HepG2 (cell line): Measurements from ENCODE around the gene TTC39B. TPM values are rescaled to one million over a fixed set of nuclear protein-coding genes. Genes with fewer than 3 reads are reported as not detected.

Experiments used
- CEBPB ChIP-seq: IDR thresholded peaks from 2 replicates; pipeline ENCODE4 v1.6.1; 2011; ENCODE audit warnings: low read depth, low read length, improper control_type of control experiment, borderline replicate concordance
- CHD4 ChIP-seq: fragments of 200-600 bp; sonication (generic); IDR thresholded peaks from 2 replicates; pipeline ENCODE4 v1.7.0; 2017; ENCODE audit warnings: mild to moderate bottlenecking, low read length, borderline replicate concordance
- ERF ChIP-seq: IDR thresholded peaks from 2 replicates; pipeline ENCODE4 v1.6.1; 2018; ENCODE audit warnings: missing biosample characterization, missing genetic modification reagents
- ETS1 ChIP-seq: sonication (generic); formaldehyde crosslinking; IDR thresholded peaks from 2 replicates; pipeline ENCODE4 v1.4.0; 2020; ENCODE audit warnings: missing genetic modification reagents
- FOXA3 ChIP-seq: IDR thresholded peaks from 2 replicates; pipeline ENCODE4 v1.6.1; 2016; ENCODE audit warnings: missing genetic modification reagents, missing compliant biosample characterization
- FOXO1 ChIP-seq: sonication (generic); formaldehyde crosslinking; IDR thresholded peaks from 2 replicates; pipeline ENCODE4 v1.4.0; 2020; ENCODE audit warnings: missing genetic modification reagents
- HDAC2 ChIP-seq: sonication (generic); formaldehyde crosslinking; IDR thresholded peaks from 2 replicates; pipeline ENCODE4 v1.4.0; 2020; ENCODE audit warnings: missing genetic modification reagents
- IRF2 ChIP-seq: IDR thresholded peaks from 2 replicates; pipeline ENCODE4 v1.6.1; 2018; ENCODE audit warnings: missing genetic modification reagents, missing compliant biosample characterization
- JDP2 ChIP-seq: sonication (generic); formaldehyde crosslinking; IDR thresholded peaks from 2 replicates; pipeline ENCODE4 v1.8.1; 2022; ENCODE audit warnings: missing genetic modification reagents, borderline replicate concordance
- NR2F2 ChIP-seq: IDR thresholded peaks from 2 replicates; pipeline ENCODE4 v1.6.1; 2012; ENCODE audit warnings: low read depth, inconsistent platforms, borderline replicate concordance
- NR2F6 ChIP-seq, 2 experiments: IDR thresholded peaks; 2 replicates each; pipeline ENCODE4 v1.6.1; 2016; ENCODE audit warnings: antibody characterized with exemption in 1 of 2, mild to moderate bottlenecking in 1 of 2
- PHF5A ChIP-seq: IDR thresholded peaks from one replicate; pipeline ENCODE4 v1.6.1; 2018; ENCODE audit warnings: low read depth, missing genetic modification reagents; ENCODE audit not compliant: unreplicated experiment
- RXRA ChIP-seq: sonication (generic); formaldehyde crosslinking; IDR thresholded peaks from 2 replicates; pipeline ENCODE4 v1.5.1; 2020; ENCODE audit warnings: missing genetic modification reagents
- SMYD3 ChIP-seq: sonication (generic); formaldehyde crosslinking; IDR thresholded peaks from 2 replicates; pipeline ENCODE4 v1.8.1; 2023; ENCODE audit warnings: mild to moderate bottlenecking, missing genetic modification reagents
- SP4 ChIP-seq: sonication (generic); formaldehyde crosslinking; IDR thresholded peaks from 2 replicates; pipeline ENCODE4 v1.8.1; 2023; ENCODE audit warnings: mild to moderate bottlenecking, missing genetic modification reagents
- TAF15 ChIP-seq: fragments of 200-400 bp; formaldehyde crosslinking; IDR thresholded peaks from one replicate; pipeline ENCODE4 v1.6.1; 2018; ENCODE audit warnings: mild to moderate bottlenecking, low read depth, low read length; ENCODE audit not compliant: poor library complexity, severe bottlenecking
- TBX2 ChIP-seq: sonication (generic); formaldehyde crosslinking; IDR thresholded peaks from 2 replicates; pipeline ENCODE4 v1.5.0; 2020; ENCODE audit warnings: missing genetic modification reagents, mild to moderate bottlenecking, borderline replicate concordance
- TOPORS ChIP-seq: sonication (generic); formaldehyde crosslinking; IDR thresholded peaks from 2 replicates; pipeline ENCODE4 v1.8.0; 2023; ENCODE audit warnings: mild to moderate bottlenecking, missing genetic modification reagents
- ZFP36L1 ChIP-seq: sonication (generic); formaldehyde crosslinking; IDR thresholded peaks from 2 replicates; pipeline ENCODE4 v1.8.0; 2022; ENCODE audit warnings: mild to moderate bottlenecking, missing genetic modification reagents, moderate library complexity
- ZNF552 ChIP-seq: sonication (generic); formaldehyde crosslinking; IDR thresholded peaks from 2 replicates; pipeline ENCODE4 v1.9.0; 2022; ENCODE audit warnings: missing genetic modification reagents, mild to moderate bottlenecking, borderline replicate concordance
- ZNF564 ChIP-seq: sonication (generic); formaldehyde crosslinking; IDR thresholded peaks from 2 replicates; pipeline ENCODE4 v1.8.1; 2023; ENCODE audit warnings: mild to moderate bottlenecking, missing genetic modification reagents
- ZNF570 ChIP-seq: sonication (generic); formaldehyde crosslinking; IDR thresholded peaks from 2 replicates; pipeline ENCODE4 v1.4.0; 2020; ENCODE audit warnings: mild to moderate bottlenecking, missing genetic modification reagents, borderline replicate concordance
- ZNF678 ChIP-seq: sonication (generic); formaldehyde crosslinking; IDR thresholded peaks from 2 replicates; pipeline ENCODE4 v1.4.0; 2020; ENCODE audit warnings: mild to moderate bottlenecking, missing genetic modification reagents
- ZNF773 ChIP-seq: sonication (generic); formaldehyde crosslinking; IDR thresholded peaks from 2 replicates; pipeline ENCODE4 v1.4.0; 2020; ENCODE audit warnings: missing genetic modification reagents, borderline replicate concordance
- ZSCAN21 ChIP-seq: sonication (generic); formaldehyde crosslinking; IDR thresholded peaks from 2 replicates; pipeline ENCODE4 v1.8.0; 2022; ENCODE audit warnings: mild to moderate bottlenecking, missing genetic modification reagents, moderate library complexity, borderline replicate concordance
- polyA plus RNA-seq, 8 experiments: library from polyadenylated mRNA; depleted of rRNA in 3 of 8; stranded (reverse) in 7 of 8; unstranded in 1 of 8; fragments of >200 nt; fragmentation: Illumina TruSeq in 4 of 8; extraction: Trizol in 4 of 8; gene quantifications; 2 replicates each; pipeline versions ENCODE4 v1.2.1 to v1.2.3, GENCODE V29; 2011 to 2016; ENCODE audit warnings: low read depth in 4 of 8, missing spikeins in 1 of 8, mixed read lengths in 1 of 8; ENCODE audit not compliant: insufficient read depth in 1 of 8
- total RNA-seq, 5 experiments: library from RNA; depleted of rRNA; stranded (reverse); fragments of >200 nt; fragmentation: Illumina TruSeq; extraction: Trizol; gene quantifications; 2 replicates each; pipeline ENCODE4 v1.2.3, GENCODE V29; 2016; ENCODE audit warnings: low read depth in 1 of 5
- TF ChIP-seq, protein P1 (sequence below): sonication (generic); formaldehyde crosslinking; IDR thresholded peaks from 2 replicates; pipeline ENCODE4 v1.4.0; 2020; ENCODE audit warnings: missing genetic modification reagents, mild to moderate bottlenecking, borderline replicate concordance
- TF ChIP-seq, protein P2 (sequence below): sonication (generic); formaldehyde crosslinking; IDR thresholded peaks from 2 replicates; pipeline ENCODE4 v1.4.0; 2020; ENCODE audit warnings: mild to moderate bottlenecking, missing genetic modification reagents
- TF ChIP-seq, protein P3 (sequence below): sonication (generic); formaldehyde crosslinking; conservative IDR thresholded peaks from 2 replicates; pipeline ENCODE4 v1.5.0; 2020; ENCODE audit warnings: missing genetic modification reagents

TTC39B gene
- total and polyA plus RNA-seq, 2 of the 13 experiments (the other 11 are each of a cell fraction or from before 2014, with no cell fraction given): 14.3 to 19.4 TPM

GRCh38 chr9:15307523-15307841 lies 466 bp upstream of the TTC39B start (continued):
- TF ChIP-seq ZNF773 (CRISPR knock-in tag) (no peak), FOXO1 (peak; percentile 32; the same call in 1 of the 2 replicates), JDP2 (CRISPR knock-in tag) (no peak), ZNF570 (CRISPR knock-in tag) (0 out of 2 replicates have a peak, but pooled peaks have one; percentile 12), NR2F2 (0 out of 2 replicates have a peak, but pooled peaks have one; percentile 28), TAF15 (no peak), SMYD3 (no peak), ZNF678 (CRISPR knock-in tag) (no peak), IRF2 (CRISPR knock-in tag) (no peak), HDAC2 (CRISPR knock-in tag) (peak; percentile 10; the same call in 1 of the 2 replicates), CHD4 (no peak), ERF (CRISPR knock-in tag) (0 out of 2 replicates have a peak, but pooled peaks have one; percentile 6), FOXA3 (CRISPR knock-in tag) (no peak), NR2F6 (IDR thresholded peaks at IDR 0.05) (peak; percentile 75), NR2F6 (CRISPR knock-in tag; IDR thresholded peaks at IDR 0.05) (peak; percentile 71), ZSCAN21 (CRISPR knock-in tag) (no peak), PHF5A (CRISPR knock-in tag) (no peak), ZFP36L1 (CRISPR knock-in tag) (0 out of 2 replicates have a peak, but pooled peaks have one; percentile 18), TBX2 (CRISPR knock-in tag) (no peak), ETS1 (CRISPR knock-in tag) (no peak), ZNF552 (0 out of 2 replicates have a peak, but pooled peaks have one; percentile 35), TOPORS (CRISPR knock-in tag) (no peak), ZNF564 (no peak), SP4 (CRISPR knock-in tag) (no peak), RXRA (peak; percentile 85; the same call in 1 of the 2 replicates), CEBPB (no peak)
- TF ChIP-seq, protein P1, sequence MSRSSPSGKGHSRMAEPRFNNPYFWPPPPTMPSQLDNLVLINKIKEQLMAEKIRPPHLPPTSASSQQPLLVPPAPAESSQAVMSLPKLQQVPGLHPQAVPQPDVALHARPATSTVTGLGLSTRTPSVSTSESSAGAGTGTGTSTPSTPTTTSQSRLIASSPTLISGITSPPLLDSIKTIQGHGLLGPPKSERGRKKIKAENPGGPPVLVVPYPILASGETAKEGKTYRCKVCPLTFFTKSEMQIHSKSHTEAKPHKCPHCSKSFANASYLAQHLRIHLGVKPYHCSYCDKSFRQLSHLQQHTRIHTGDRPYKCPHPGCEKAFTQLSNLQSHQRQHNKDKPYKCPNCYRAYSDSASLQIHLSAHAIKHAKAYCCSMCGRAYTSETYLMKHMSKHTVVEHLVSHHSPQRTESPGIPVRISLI (CRISPR knock-in tag): peak; percentile 30; the same call in 1 of the 2 replicates
- TF ChIP-seq, protein P2, sequence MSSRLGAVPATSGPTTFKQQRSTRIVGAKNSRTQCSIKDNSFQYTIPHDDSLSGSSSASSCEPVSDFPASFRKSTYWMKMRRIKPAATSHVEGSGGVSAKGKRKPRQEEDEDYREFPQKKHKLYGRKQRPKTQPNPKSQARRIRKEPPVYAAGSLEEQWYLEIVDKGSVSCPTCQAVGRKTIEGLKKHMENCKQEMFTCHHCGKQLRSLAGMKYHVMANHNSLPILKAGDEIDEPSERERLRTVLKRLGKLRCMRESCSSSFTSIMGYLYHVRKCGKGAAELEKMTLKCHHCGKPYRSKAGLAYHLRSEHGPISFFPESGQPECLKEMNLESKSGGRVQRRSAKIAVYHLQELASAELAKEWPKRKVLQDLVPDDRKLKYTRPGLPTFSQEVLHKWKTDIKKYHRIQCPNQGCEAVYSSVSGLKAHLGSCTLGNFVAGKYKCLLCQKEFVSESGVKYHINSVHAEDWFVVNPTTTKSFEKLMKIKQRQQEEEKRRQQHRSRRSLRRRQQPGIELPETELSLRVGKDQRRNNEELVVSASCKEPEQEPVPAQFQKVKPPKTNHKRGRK (CRISPR knock-in tag): no peak
- TF ChIP-seq, protein P3, sequence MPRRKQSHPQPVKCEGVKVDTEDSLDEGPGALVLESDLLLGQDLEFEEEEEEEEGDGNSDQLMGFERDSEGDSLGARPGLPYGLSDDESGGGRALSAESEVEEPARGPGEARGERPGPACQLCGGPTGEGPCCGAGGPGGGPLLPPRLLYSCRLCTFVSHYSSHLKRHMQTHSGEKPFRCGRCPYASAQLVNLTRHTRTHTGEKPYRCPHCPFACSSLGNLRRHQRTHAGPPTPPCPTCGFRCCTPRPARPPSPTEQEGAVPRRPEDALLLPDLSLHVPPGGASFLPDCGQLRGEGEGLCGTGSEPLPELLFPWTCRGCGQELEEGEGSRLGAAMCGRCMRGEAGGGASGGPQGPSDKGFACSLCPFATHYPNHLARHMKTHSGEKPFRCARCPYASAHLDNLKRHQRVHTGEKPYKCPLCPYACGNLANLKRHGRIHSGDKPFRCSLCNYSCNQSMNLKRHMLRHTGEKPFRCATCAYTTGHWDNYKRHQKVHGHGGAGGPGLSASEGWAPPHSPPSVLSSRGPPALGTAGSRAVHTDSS (CRISPR knock-in tag): no peak
